Measurements from ENCODE around the gene RPL29.
"Not testable (repeated sequence)": the region's sequence is repeated elsewhere in the genome, so short reads cannot be mapped to it uniquely, and the experiment has no call there.

Gene RPL29

DNA sequence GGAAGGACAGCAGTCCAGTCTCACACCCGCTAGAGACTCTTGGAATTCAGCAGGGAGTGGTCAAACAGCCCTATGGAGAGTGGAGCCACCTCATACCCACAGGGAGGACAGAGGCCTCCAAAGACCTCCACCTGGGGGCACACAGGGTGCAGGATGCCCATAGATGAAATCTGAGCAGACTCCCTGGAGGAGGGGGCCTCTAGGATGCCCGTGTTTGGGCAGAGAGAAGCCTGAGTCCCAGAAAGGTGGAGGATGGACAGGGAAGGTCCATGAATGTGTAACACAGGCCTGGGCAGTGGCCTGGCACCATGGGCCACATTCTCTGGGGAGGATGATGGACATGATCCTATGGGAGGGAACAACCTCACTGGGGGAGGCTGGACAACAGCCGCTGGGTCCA is 39.0 kb upstream of the RPL29 start:
- WGBS, result 86% methylated on average over 3 of the region's 3 CpGs
- Histone ChIP-seq H4K8ac (ENCODE audit: low read length) (no peak overlapping the region), H3K9me3 (ENCODE audit: control insufficient read depth, low read length) (peaks cover 4% of the 10 kb centered on the region)

DNA sequence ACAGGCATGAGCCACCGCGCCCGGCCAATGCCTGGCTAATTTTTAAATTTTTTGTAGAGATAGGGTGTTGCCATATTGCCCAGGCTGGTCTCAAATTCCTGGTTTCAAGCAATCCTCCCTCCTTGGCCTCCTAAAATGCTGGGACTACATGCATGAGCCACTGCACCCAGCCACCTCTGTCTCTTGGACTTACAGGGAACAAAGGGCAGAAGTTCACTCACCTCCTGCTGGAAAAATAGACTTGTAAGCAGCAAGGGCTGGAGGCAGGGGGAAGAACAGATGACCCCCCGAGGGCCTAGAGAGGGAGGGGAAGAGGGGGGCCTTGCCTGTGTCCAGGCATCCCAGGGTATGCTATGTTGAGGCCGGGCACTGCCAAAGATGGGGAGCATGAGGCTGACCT is 38.5 kb upstream of the RPL29 start:
- DNase-seq, result no peak
- 98% methylated on average over 5 of the region's 5 CpGs for WGBS
- no peak overlapping the region for H3K4me2 ChIP-seq (ENCODE audit: low read length, poor library complexity, severe bottlenecking)
- no peak overlapping the region for H3K27ac ChIP-seq (ENCODE audit: low read length, poor library complexity, severe bottlenecking)
- peaks cover 4% of the 10 kb centered on the region for H3K9me3 ChIP-seq (ENCODE audit: control insufficient read depth, low read length)
- H3K14ac ChIP-seq (ENCODE audit: low read length in 2 of 2), result no peak overlapping the region
- no peak overlapping the region for H2BK120ac ChIP-seq (ENCODE audit: low read depth, low read length)
- H2AFZ ChIP-seq (ENCODE audit: low read depth, low read length), result no peak overlapping the region
- no peak overlapping the region for H3K9ac ChIP-seq (ENCODE audit: low read length)
- no peak overlapping the region for H4K91ac ChIP-seq (ENCODE audit: low read length)
- H3K36me3 ChIP-seq (ENCODE audit: control insufficient read depth in 1 of 2, insufficient read depth in 2 of 2, low read depth in 1 of 2, low read length in 2 of 2), result no peaks in the 10 kb centered on the region
- no peak overlapping the region for H3K4me3 ChIP-seq (ENCODE audit: insufficient read depth in 1 of 2, low read depth in 1 of 2, low read length in 2 of 2)
- no peak overlapping the region for H3K4ac ChIP-seq (ENCODE audit: low read depth in 1 of 2, low read length in 2 of 2)
- peaks cover 0 to 6% of the 10 kb centered on the region in 2 experiments for H3K27me3 ChIP-seq (ENCODE audit: control insufficient read depth in 1 of 2, insufficient read depth in 1 of 2, low read length in 2 of 2)
- H3K79me1 ChIP-seq (replicated peaks; ENCODE audit: low read length, poor library complexity, severe bottlenecking), result no peaks in the 10 kb centered on the region
- H2AK5ac ChIP-seq (ENCODE audit: low read length, severe bottlenecking), result no peak overlapping the region
- H3K23ac ChIP-seq (ENCODE audit: low read length in 2 of 2), result no peak overlapping the region
- peaks cover 2% of the 10 kb centered on the region for H3K4me1 ChIP-seq (ENCODE audit: control insufficient read depth, insufficient read depth, low read depth, low read length)
- H3K18ac ChIP-seq (ENCODE audit: low read depth in 1 of 2, low read length in 2 of 2), result no peak overlapping the region
- H2BK12ac ChIP-seq (ENCODE audit: low read length in 2 of 2), result no peak overlapping the region
- no peak overlapping the region for H2BK15ac ChIP-seq (ENCODE audit: low read depth, poor library complexity, severe bottlenecking)
- H2BK5ac ChIP-seq (ENCODE audit: low read depth, low read length, poor library complexity, severe bottlenecking), result no peak overlapping the region
- H4K8ac ChIP-seq (ENCODE audit: low read length), result no peak overlapping the region

More for the DNA sequence above, 39.0 kb upstream of the RPL29 start:
- no peak overlapping the region for H3K14ac ChIP-seq (ENCODE audit: low read length in 2 of 2)
- H3K4me1 ChIP-seq (ENCODE audit: control insufficient read depth, insufficient read depth, low read depth, low read length), result peaks cover 2% of the 10 kb centered on the region
- H3K27me3 ChIP-seq (ENCODE audit: control insufficient read depth in 1 of 2, insufficient read depth in 1 of 2, low read length in 2 of 2), result peaks cover 0 to 6% of the 10 kb centered on the region in 2 experiments
- H3K23ac ChIP-seq (ENCODE audit: low read length in 2 of 2), result no peak overlapping the region
- H3K18ac ChIP-seq (ENCODE audit: low read depth in 1 of 2, low read length in 2 of 2), result no peak overlapping the region
- no peak overlapping the region for H4K91ac ChIP-seq (ENCODE audit: low read length)
- no peaks in the 10 kb centered on the region for H3K36me3 ChIP-seq (ENCODE audit: control insufficient read depth in 1 of 2, insufficient read depth in 2 of 2, low read depth in 1 of 2, low read length in 2 of 2)
- H2AK5ac ChIP-seq (ENCODE audit: low read length, severe bottlenecking), result no peak overlapping the region
- no peak overlapping the region for H2AFZ ChIP-seq (ENCODE audit: low read depth, low read length)
- no peaks in the 10 kb centered on the region for H3K79me1 ChIP-seq (replicated peaks; ENCODE audit: low read length, poor library complexity, severe bottlenecking)
- H2BK120ac ChIP-seq (ENCODE audit: low read depth, low read length), result no peak overlapping the region
- H3K4ac ChIP-seq (ENCODE audit: low read depth in 1 of 2, low read length in 2 of 2), result no peak overlapping the region
- DNase-seq, result no peak
- no peak overlapping the region for H2BK5ac ChIP-seq (ENCODE audit: low read depth, low read length, poor library complexity, severe bottlenecking)
- no peak overlapping the region for H2BK15ac ChIP-seq (ENCODE audit: low read depth, poor library complexity, severe bottlenecking)
- H2BK12ac ChIP-seq (ENCODE audit: low read length in 2 of 2), result no peak overlapping the region
- H3K9ac ChIP-seq (ENCODE audit: low read length), result no peak overlapping the region
- H3K27ac ChIP-seq (ENCODE audit: low read length, poor library complexity, severe bottlenecking), result no peak overlapping the region
- H3K4me2 ChIP-seq (ENCODE audit: low read length, poor library complexity, severe bottlenecking), result no peak overlapping the region
- H3K4me3 ChIP-seq (ENCODE audit: insufficient read depth in 1 of 2, low read depth in 1 of 2, low read length in 2 of 2), result no peak overlapping the region

DNA sequence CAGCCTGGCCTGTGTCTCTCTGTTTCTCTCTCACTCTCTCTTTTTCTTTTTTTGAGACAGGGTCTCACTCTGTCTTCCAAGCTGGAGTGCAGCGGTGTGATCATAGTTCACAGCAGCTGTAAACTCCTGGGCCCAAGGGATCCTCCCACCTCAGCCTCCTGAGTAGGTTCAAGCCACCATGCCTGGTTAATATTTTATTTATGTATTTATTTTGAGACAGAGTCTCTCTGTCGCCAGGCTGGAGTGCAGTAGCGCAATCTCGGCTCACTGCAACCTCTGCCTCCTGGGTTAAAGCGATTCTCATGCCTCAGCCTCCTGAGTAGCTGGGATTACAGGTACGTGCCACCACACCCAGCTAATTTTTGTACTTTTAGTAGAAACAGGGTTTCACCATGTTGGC is 38.1 kb upstream of the RPL29 start:
- H3K9me3 ChIP-seq (ENCODE audit: control insufficient read depth, low read length); H3K23ac ChIP-seq (ENCODE audit: low read length in 2 of 2); H3K27ac ChIP-seq (ENCODE audit: low read length, poor library complexity, severe bottlenecking); H3K18ac ChIP-seq (ENCODE audit: low read depth in 1 of 2, low read length in 2 of 2); DNase-seq; H2AK5ac ChIP-seq (ENCODE audit: low read length, severe bottlenecking); H2BK15ac ChIP-seq (ENCODE audit: low read depth, poor library complexity, severe bottlenecking); H2AFZ ChIP-seq (ENCODE audit: low read depth, low read length); H3K4me2 ChIP-seq (ENCODE audit: low read length, poor library complexity, severe bottlenecking); H3K4me1 ChIP-seq (ENCODE audit: control insufficient read depth, insufficient read depth, low read depth, low read length); H3K4ac ChIP-seq (ENCODE audit: low read depth in 1 of 2, low read length in 2 of 2); H2BK120ac ChIP-seq (ENCODE audit: low read depth, low read length); H2BK5ac ChIP-seq (ENCODE audit: low read depth, low read length, poor library complexity, severe bottlenecking); H4K91ac ChIP-seq (ENCODE audit: low read length); H3K14ac ChIP-seq (ENCODE audit: low read length in 2 of 2); H4K8ac ChIP-seq (ENCODE audit: low read length); H3K27me3 ChIP-seq (ENCODE audit: control insufficient read depth in 1 of 2, insufficient read depth in 1 of 2, low read length in 2 of 2); H3K79me1 ChIP-seq (replicated peaks; ENCODE audit: low read length, poor library complexity, severe bottlenecking); H3K4me3 ChIP-seq (ENCODE audit: insufficient read depth in 1 of 2, low read depth in 1 of 2, low read length in 2 of 2); H3K9ac ChIP-seq (ENCODE audit: low read length); H3K36me3 ChIP-seq (ENCODE audit: control insufficient read depth in 1 of 2, insufficient read depth in 2 of 2, low read depth in 1 of 2, low read length in 2 of 2); H2BK12ac ChIP-seq (ENCODE audit: low read length in 2 of 2): not testable (repeated sequence)
- 89% methylated on average over 6 of the region's 6 CpGs for WGBS

DNA sequence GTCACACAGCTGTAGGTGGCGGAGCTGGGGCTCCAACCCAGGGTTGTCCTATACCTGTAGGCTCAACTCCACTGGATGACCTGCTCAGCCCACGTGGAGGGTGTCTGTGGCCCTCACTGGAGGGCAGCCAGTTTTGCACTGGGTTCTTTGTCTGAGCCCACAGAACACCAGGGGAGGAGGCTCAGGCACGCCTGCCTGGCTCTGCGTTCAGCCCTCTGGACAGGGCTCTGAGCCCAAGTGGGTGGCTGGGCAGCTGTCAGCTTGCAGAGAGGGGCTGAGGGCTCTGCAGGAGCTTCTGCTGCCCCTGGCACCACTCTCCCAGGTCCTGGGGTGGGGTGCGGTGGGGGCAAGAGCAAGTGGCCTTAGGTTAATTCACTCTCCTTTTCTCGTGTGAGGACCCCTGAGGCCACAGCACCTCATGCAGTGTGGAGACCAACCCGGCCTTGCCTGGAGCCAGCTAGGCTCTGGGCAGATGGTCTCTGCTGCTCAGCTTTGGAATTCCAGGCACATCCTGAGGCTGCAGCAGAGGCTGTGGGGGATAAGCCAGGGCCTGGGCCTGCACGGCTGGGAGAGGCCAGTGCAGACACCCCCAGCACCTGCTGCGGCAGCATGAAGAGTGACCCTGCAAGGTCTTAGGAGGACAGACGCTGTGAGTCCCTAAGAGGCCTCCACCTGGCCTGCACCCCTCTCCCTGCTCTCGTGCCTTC is 37.2 kb upstream of the RPL29 start:
- Histone ChIP-seq H3K18ac (ENCODE audit: low read depth in 1 of 2, low read length in 2 of 2) (no peak overlapping the region), H4K8ac (ENCODE audit: low read length) (no peak overlapping the region), H3K9me3 (ENCODE audit: control insufficient read depth, low read length) (peaks cover 4% of the 10 kb centered on the region), H3K4me1 (ENCODE audit: control insufficient read depth, insufficient read depth, low read depth, low read length) (no peaks in the 10 kb centered on the region), H3K9ac (ENCODE audit: low read length) (no peak overlapping the region), H3K27ac (ENCODE audit: low read length, poor library complexity, severe bottlenecking) (no peak overlapping the region), H3K14ac (ENCODE audit: low read length in 2 of 2) (peak overlapping the region in 1 of 2 experiments; percentile 23), H3K27me3 (ENCODE audit: control insufficient read depth in 1 of 2, insufficient read depth in 1 of 2, low read length in 2 of 2) (peaks cover 0 to 6% of the 10 kb centered on the region in 2 experiments), H3K36me3 (ENCODE audit: control insufficient read depth in 1 of 2, insufficient read depth in 2 of 2, low read depth in 1 of 2, low read length in 2 of 2) (no peaks in the 10 kb centered on the region), H3K23ac (ENCODE audit: low read length in 2 of 2) (no peak overlapping the region), H3K4ac (ENCODE audit: low read depth in 1 of 2, low read length in 2 of 2) (no peak overlapping the region), H2AFZ (ENCODE audit: low read depth, low read length) (no peak overlapping the region), H2BK12ac (ENCODE audit: low read length in 2 of 2) (no peak overlapping the region), H2BK15ac (ENCODE audit: low read depth, poor library complexity, severe bottlenecking) (no peak overlapping the region), H2BK5ac (ENCODE audit: low read depth, low read length, poor library complexity, severe bottlenecking) (no peak overlapping the region), H4K91ac (ENCODE audit: low read length) (no peak overlapping the region), H2AK5ac (ENCODE audit: low read length, severe bottlenecking) (no peak overlapping the region), H2BK120ac (ENCODE audit: low read depth, low read length) (no peak overlapping the region), H3K79me1 (replicated peaks; ENCODE audit: low read length, poor library complexity, severe bottlenecking) (no peaks in the 10 kb centered on the region), H3K4me3 (ENCODE audit: insufficient read depth in 1 of 2, low read depth in 1 of 2, low read length in 2 of 2) (no peak overlapping the region), H3K4me2 (ENCODE audit: low read length, poor library complexity, severe bottlenecking) (no peak overlapping the region)
- 82% methylated on average over 10 of the region's 11 CpGs for WGBS
- no peak for DNase-seq
